ENCODE data around the gene CRHR1. TPM values are rescaled to one million over a fixed set of nuclear protein-coding genes. Genes with fewer than 3 reads are reported as not detected.

The CRHR1 gene
- total RNA-seq, 1 donor from 2014 or later: 6.6 TPM

DNA sequence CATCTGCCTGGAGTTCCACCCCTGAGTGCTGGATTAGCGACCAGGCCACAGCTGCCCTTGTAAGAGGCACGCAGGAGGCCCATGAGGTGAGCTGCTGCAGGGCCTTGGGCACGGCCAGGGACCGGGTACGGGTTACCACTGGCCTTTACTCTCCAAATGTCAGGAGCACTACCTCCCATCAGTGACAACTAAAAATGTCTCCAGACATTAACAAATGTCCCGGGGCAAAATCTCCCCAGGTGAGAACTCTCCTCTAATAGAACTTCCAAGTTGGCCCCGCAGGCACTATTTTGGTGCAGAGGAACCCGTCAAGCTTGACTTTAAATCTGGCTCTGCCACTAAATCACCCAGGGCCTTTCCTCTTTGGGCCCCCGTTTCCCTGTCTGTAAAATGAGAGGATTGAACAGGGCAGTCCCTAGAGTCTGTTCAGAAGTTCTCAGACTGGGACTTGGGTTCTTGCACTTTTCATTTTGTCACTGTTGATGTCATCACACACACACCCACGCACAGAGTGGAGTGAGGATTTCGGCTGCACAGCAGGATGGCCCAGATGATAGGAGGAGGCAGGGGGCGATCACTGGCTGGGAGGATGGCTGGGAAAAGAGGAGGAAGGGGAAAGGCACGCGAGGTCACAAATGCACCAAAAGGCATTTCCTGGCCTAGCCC, 85.7 kb downstream of the CRHR1 start:
- no peak for DNase-seq

DNA sequence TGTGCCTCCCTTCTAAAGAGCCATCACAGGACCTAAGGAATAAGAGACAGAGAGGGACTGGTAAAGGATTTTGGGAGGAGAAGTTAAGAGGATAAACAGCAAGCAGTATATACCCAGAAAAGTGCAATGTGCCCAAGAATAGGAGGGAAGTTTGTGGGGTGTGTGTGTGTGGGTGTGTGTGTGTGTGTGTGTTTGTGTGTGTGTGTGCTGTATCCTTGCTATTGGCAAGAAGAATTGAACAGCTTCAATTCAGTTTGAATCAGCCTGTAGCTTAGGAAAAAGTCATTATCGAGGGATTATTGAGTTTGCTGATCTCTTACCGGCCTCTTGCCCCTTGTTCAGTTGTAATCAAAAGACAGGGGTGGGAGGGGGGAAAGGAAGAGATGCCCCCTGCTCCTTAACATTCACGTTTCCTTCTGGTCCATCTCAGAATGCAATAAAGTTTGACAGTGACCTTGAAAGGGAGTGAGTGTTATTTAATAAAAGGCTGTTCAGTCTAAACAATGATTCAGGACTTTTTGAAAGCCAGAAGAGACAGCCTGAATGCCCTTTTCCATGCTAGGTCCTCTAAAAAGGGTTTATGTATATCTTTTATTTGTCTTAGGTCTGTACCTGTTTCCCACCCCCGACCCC, 86.3 kb downstream of the CRHR1 start:
- DNase-seq: no peak

DNA sequence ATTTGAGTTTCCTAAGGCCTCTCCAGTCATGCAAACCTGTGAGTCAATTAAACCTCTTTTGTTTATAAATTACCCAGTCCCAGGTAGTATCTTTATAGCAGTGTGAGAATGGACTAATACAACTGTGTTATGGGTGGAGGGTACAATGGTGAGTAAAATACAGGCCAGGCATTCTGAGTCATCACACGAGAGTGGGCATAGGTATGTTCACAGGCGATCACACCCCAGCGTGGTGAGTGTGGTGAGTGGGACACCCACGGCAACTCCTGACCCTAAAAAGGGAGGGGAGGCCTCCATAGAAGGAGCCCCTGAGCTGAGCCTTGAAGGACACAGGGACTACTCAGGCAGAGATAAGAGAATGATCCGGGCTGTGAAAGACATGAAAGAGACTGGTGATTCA, 87.6 kb downstream of the CRHR1 start:
- no peak for DNase-seq

DNA sequence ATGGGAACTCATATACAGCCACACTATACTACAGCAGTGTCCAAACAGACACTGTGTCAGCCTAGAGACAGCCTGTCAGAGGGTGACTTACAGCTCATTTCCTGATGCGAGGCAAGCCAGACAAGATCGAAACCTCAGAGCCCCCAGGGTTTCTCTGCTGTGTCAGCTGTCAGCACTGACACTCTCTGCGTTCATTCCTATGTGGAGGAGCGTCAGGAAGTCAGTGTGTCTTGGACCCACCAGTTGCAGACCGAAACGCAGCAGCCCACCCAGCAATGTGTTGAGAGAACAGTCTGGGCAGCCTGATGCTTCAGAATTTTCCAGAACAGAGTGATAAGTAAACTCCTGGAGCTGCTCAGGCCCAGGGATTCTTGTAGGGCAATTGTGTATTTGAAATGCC, 89.6 kb downstream of the CRHR1 start:
- DNase-seq: no peak

DNA sequence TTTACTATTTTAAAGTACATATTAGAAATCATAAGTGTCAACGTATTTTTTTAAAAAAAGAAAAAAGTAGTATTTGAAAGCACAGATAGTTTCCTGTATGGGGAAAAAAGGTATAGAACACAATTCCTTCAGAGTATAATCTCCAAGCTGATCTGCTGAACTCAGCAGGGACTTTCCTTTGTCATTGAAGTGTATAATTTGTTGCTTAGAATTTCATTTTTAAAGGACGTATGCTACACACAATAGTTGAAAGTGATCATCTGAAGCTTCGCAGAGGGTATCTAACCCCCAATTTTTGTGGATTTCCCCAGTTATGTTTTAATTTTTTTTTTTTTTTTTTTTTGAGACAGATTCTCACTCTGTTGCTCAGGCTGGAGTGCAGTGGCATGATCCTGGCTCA, 90.0 kb downstream of the CRHR1 start:
- no peak for DNase-seq

DNA sequence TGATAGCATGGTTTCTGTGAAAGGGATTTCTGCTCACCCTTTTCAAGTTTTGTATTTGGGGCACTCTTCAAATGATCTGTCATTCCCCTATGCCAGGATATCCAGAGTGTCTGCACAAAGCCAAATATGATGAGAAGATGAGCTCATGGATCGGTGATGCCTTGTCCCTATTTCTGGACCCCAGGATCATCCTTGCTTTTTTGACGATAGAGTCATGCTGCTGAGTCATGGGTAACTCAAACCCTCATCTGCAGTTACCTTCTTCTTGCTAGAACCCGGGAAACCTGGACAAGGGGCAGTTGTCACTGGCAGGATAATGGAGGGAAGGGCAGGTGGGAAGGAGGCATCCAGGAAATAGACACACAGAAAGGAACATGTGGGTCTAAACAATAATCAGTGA, 92.4 kb downstream of the CRHR1 start:
- DNase-seq: no peak

DNA sequence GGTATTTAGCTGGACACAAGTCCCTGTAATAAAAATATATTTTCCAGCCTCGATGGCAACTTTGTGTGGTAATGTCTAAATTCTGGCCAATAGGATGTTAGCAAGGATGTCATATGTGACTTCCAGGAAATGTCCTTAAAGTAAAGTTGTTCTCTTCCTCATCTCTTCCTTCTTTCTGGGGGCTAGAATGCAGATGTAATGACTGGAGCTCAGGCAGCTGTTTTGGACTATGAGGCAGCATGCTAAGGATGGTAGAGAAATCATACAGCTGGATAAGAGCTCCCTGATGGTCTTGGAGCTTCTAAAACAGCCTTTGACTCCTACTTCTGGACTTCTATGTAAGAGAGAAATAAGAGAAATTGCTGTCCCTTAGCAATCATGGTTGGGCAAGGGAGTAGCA, 93.3 kb downstream of the CRHR1 start:
- DNase-seq: no peak

DNA sequence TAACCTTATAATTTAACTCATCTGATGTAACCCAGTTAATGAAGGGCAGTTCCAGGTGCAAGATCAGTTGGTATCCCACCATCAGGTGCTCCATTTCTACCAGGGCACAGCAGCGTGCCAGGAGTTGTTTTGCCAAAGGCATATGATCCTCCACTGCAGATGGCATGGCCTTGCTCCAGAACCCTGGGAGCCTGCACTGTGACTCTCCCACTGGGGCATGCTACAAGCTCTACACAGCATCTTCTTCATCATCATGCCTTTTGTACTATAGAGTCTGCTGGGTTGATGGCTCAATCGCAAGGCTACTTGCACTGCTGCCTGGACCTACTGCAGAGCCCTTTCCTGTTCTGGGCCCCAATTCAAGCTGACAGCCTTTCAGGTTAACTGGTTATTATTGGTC, 98.9 kb downstream of the CRHR1 start:
- no peak for DNase-seq

Other genes with a start within 250 kb of the CRHR1 start
- not detected for gene SPPL2C, start 60.6 kb downstream of the CRHR1 start, total RNA-seq
- 93.1 TPM for gene MAPT, start 110.2 kb downstream of the CRHR1 start, total RNA-seq
- gene STH, start 214.9 kb downstream of the CRHR1 start, total RNA-seq: 3.9 TPM